Raji (cell line): ENCODE measurements around the gene STAB1.

ENCODE experiments used
- POLR2A ChIP-seq: IDR thresholded peaks from 2 replicates; pipeline ENCODE4 v1.6.1; 2011; ENCODE audit warnings: low read depth, low read length, control low read depth; ENCODE audit not compliant: insufficient read depth

The STAB1 gene

GRCh38 chr3:52490035-52490938 is 4.9 kb upstream of the STAB1 start:
- no peak for TF ChIP-seq POLR2A

DNA sequence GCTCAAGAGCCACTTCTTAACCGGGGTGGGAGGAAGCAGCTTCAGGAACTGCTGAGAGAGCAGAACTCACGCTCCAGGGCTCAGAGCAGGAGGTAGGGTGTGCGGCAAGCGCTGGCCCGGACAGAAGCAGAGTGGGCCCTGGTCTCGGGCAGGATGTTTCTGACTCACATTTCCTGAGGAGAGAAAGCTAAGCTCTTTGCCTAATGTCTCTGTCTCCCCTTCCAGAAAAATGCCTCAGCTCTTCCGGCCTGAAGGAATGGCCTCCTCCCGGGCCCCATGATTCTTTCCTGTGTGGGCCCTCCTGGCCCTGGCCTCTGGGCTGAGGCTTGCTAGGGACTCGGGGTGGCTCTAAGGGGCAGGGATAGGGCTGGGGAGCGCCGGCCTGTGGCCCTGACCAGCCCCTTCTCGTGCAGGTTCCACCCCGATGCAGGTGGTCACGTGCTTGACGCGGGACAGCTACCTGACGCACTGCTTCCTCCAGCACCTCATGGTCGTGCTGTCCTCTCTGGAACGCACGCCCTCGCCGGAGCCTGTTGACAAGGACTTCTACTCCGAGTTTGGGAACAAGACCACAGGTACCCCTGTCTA is 4.1 kb upstream of the STAB1 start:
- no peak for TF ChIP-seq POLR2A

DNA sequence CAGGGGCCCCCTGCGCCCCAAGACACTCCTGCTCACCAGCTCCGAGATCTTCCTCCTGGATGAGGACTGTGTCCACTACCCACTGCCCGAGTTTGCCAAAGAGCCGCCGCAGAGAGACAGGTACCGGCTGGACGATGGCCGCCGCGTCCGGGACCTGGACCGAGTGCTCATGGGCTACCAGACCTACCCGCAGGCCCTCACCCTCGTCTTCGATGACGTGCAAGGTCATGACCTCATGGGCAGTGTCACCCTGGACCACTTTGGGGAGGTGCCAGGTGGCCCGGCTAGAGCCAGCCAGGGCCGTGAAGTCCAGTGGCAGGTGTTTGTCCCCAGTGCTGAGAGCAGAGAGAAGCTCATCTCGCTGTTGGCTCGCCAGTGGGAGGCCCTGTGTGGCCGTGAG is 3.1 kb upstream of the STAB1 start:
- TF ChIP-seq POLR2A, result no peak

DNA sequence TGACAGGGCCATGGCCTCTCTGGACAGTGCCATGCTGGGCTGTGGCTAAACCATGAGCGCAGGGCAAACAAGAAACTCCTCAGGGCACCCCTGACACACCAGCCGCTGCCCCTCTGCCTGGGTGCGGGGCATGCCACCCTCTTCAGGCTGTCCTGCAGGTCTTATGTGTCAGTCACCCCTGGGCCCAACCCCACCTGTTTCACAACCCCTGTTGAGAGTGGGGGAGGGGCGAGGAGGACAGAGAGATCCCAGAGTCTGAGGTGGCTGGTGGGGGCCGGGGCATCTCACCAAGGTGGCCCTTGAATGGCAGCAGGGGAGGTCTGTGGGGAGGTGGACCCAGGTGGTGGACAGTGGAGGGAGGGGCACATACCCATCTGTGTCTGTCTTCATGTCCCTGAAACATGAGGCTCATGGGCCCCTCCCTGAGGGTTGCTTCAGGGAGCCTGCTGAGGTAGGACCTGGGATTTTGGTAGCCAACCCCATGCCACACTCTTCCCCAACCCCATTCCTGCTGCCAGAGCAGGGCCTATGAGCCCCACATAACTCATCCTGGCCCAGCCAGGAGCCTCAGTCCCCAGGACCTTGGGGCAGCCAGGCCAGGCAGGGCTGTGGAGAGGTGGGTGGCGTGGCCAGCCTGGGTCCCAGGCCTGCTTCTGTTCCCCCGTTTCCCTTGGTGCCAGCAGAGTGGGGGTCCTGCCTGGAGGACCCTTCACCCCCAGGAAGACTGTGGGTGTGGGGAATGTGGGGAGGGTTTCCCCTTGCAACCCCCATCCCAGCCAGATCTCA is 1.7 kb upstream of the STAB1 start:
- no peak for TF ChIP-seq POLR2A

GRCh38 chr3:52494445-52494844 is 693 bp upstream of the STAB1 start:
- TF ChIP-seq POLR2A, result no peak

DNA sequence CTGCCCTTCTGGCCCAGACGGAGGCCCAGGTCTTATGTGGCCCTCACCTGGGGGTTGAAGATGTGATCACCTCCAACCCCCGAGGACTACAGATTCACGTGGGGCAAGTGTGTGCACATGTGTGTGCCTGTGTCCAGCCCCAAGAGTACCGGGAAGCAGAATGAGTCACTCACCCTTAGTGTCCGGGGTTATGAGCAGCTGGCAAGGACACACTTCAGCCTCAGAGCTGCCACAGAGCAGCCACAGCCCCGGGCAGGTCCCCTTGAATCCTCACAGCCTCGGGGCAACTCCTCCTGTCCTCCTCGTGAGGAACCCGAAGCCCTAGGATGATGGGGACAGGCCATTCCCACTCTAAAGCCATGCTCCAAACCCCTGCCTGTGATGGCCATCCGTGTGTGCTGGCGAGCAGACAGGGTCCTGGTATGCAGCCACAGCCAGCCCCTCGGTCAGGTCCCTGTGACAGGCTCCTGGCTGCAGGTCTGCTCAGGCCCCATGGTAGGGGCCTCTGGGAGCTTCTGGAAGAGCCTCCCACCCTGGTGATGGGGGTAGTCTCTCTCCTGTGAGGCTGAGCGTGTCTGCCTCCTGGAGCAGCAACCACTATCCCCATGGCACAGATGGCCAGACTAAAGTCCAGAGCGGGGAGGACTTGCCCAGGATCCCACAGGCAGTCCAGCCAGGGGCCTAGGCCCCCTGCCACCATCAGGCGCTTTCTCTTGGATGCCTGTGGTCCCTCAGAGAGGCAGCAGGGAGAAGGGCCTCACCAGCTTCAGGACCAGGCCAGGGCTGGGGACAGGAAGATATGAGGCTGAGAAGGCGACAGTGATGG is 852 bp downstream of the STAB1 start:
- no peak for TF ChIP-seq POLR2A

DNA sequence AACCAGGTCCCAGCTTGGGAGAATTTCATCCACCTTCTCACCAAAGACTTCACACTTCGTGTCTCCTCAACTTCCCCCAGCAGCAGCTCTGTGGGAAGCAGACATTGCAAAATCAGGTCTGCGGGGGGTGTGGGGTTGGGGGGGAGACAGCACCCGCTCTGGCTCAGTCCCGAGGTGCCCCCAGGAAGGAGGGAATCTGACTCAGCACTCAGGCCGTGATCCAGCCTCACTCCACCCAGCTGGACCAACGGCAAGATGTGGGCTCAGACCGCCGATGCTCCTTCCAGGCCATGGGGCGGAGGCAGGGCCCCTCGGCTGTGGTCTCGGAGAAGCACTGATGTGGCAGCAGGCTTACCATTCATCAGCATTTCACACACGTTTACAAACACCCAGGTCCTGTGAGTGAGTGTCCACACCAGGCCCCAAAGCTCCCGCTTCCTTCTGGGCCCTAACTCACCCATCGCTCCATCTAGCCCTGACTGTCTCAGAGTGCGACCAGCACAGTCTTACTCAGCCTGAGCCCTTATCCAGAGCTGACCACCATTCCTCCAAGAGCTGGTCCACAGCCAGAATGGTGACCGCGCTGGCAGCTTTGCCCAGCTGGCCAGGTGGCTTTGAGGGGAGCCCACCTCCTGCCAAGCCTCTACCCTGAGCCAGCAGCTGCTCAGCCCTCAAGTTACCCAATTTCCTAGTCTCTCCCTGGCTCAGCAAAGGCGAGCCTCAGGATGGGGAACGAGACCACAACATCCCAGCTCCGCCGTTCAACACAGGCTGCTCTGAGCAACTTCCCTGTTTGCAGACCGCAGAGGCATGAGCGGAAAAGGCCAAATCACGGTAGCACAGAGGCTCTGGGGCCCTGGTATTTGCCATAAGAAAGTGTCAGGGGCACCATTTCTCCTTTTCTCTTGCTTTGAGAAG is 3.3 kb downstream of the STAB1 start:
- TF ChIP-seq POLR2A, result no peak

DNA sequence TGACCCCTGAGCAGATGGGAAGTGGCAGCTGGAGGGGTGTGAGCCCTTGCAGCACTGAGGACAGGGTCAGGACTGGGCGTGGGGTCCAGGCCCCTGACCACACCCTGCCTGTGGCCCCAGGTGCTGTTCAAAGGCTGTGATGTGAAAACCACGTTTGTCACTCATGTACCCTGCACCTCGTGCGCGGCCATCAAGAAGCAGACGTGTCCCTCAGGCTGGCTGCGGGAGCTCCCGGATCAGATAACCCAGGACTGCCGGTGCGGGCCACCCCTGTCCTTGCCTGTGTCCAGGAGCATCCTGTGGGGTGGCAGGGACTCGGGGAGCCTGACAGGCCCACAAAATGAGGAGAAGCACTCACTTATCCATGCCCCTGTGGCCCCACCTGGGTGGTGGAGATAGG is 5.9 kb downstream of the STAB1 start:
- no peak for TF ChIP-seq POLR2A

DNA sequence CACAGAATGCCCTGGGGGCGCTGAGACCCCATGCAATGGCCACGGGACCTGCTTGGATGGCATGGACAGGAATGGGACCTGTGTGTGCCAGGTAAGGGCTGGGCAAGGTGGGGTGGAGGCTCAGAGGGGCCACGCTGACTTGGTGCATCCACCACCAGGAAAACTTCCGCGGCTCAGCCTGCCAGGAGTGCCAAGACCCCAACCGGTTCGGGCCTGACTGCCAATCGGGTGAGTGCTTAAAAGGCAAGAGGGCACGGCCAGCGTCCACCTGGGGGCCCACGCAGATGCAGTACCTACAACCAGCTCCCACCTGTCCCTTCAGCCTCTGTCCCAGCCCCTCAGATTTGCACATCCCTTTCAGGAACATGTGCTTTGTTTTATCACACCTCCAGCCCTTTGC is 6.9 kb downstream of the STAB1 start:
- no peak for TF ChIP-seq POLR2A

GRCh38 chr3:52502808-52503350 is 7.7 kb downstream of the STAB1 start:
- TF ChIP-seq POLR2A, result no peak

- TF ChIP-seq POLR2A, result no peak
Measured at GRCh38 chr3:52503788-52504424, 8.8 kb downstream of the STAB1 start.

DNA sequence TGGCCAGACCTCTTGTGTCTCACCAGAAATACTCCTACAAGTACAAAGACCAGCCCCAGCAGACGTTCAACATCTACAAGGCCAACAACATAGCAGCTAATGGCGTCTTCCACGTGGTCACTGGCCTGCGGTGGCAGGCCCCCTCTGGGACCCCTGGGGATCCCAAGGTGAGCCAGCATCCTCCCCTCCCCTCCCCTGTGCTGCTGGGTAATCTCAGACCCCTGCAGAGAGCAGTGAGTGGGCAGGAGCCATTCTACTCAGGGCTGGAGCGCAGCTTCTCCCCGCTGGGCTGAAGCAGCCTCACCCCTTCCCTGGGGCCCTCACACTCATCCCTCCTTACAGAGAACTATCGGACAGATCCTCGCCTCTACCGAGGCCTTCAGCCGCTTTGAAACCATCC is 9.8 kb downstream of the STAB1 start:
- no peak for TF ChIP-seq POLR2A

GRCh38 chr3:52506266-52506966 is 11.3 kb downstream of the STAB1 start:
- no peak for TF ChIP-seq POLR2A
